C1 segment of cervical spinal cord (tissue), 14 donors: ENCODE measurements around the gene DLG1.

Experiments used
- DNase-seq, 14 donors: peaks; one replicate each; lab custom pipeline; 2025; lab: John Stamatoyannopoulos, UW

The DLG1 gene

GRCh38 chr3:197000211-197000610 is 298.2 kb downstream of the DLG1 start:
- DNase-seq = no peak

GRCh38 chr3:196998966-196999760 is 299.2 kb downstream of the DLG1 start:
- no peak for DNase-seq

- no peak for DNase-seq
Measured at GRCh38 chr3:196997311-196997710, 301.1 kb downstream of the DLG1 start.

GRCh38 chr3:196996454-196997265 is 301.8 kb downstream of the DLG1 start:
- DNase-seq = no peak

- peak in 1 of 14 donors; percentile 22 for DNase-seq
Measured at GRCh38 chr3:196995646-196996355, 302.6 kb downstream of the DLG1 start.

GRCh38 chr3:196995027-196995426 is 303.4 kb downstream of the DLG1 start:
- no peak for DNase-seq

- DNase-seq = no peak
Measured at GRCh38 chr3:196994056-196994455, 304.4 kb downstream of the DLG1 start.
